GM18867 (cell line): ENCODE results near the gene ELF1.

Experiments
- ATAC-seq: cut with Tn5 transposase; IDR thresholded peaks from one replicate; pipeline ENCODE4 v1.9.1; 2021; ENCODE audit warnings: mild to moderate bottlenecking, moderate library complexity; ENCODE audit not compliant: unreplicated experiment

The ELF1 gene

DNA sequence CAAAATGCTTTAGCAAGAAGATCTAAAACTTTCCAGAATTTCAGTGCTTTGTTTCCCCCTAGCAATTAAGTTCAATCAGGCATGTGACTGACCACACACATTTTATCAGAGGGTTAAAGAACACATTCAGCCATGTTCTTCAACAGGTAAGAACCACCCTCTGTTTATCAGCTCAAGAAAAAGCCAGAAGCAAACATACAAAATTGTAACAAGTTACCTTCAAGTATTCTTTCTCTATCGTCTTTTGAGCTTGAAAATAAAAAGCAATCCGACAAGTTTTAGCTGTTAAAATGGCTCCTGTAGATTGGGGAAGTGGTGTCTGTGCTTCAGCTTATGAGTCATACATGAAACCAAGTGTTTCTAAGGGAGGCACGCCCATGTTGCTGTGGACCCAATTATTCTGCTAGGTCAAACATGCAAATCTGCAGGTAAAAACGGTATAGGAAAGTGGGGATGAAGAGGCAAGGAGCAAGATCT, at the start of gene ELF1:
TSS of gene ELF1 (minus strand) at position 306 of the 477 bp plus-strand sequence. CDS start 37,262 bp downstream, outside the sequence.
- ATAC-seq = peak; percentile 86

DNA sequence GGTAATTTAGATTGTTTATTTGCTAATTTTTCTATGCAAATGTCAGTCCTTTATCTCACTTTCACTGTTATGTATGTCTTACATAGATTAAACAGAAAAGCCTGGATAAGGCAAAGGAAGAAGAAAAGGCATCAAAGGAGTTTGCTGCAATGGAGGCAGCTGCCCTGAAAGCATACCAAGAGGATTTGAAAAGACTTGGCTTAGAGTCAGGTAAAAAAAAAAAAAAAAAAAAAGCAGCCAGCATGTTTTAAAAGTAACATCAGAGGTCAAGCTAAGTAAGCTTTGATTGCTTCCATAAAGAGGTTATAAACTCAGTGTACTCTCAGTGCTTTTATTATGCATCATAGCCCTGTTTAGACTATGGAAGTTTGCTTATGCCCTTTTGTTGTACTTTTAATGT, 46.0 kb upstream of the ELF1 start:
- no peak for ATAC-seq

DNA sequence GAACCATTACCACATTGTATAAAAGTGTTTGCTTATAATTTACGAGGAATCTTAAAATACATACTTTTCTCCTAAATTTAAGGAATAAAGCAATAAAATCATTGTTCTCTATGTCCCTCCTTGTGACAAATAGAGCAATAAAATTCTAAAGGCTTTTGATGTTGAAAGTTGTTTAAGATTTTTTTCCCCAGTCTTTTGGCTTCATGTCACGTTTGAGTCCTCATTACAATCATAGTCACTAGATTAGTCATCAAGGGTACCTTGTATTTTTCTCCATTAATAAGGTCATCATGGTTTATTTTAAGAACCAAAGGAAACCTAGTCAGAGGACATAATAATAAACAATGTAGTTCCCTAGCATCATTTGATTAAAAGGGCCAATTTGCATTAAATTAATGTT, 45.4 kb upstream of the ELF1 start:
- ATAC-seq = no peak

DNA sequence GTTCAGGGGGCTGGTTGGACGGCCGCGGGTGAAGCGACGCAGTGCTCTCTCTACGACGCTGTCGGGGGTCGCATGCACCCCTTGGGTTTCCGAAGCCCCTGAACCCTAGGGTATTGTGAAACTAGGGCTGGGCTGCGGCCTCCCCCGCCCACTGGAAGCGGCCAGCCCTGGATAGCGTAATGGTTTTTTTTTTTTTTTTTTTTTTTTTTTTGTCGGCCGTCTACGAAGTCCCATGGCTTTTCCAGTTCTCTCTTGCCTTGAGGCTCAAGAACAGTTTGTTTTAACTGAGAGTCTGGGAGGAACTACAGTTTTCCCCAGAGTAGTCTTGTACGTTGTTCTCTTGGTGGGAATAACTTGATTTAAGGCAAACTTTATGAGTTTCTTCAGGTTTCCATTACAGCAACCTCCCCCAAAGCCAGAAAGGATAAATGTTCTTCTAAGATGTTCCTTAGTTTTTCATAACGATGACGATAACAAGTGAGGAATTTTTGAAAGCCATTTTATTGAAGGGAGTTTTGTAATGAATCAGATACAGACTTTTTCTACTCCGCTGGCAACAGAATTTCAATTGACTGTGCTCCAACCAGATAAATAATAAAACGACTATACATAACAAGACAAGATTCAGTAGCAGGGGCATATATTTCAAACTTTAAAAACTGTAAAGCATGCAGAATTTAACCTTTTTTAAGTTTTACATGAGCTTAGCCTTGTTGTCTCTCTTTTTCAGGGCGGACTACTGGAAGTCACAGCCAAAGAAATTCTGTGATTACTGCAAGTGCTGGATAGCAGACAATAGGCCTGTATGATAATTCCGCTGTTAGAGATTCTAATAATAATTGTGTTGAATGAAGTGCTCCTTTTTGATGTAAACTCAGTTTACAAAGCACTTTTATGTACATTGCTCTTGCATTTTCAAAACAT, 43.1 kb upstream of the ELF1 start:
- ATAC-seq = peak; percentile 32

DNA sequence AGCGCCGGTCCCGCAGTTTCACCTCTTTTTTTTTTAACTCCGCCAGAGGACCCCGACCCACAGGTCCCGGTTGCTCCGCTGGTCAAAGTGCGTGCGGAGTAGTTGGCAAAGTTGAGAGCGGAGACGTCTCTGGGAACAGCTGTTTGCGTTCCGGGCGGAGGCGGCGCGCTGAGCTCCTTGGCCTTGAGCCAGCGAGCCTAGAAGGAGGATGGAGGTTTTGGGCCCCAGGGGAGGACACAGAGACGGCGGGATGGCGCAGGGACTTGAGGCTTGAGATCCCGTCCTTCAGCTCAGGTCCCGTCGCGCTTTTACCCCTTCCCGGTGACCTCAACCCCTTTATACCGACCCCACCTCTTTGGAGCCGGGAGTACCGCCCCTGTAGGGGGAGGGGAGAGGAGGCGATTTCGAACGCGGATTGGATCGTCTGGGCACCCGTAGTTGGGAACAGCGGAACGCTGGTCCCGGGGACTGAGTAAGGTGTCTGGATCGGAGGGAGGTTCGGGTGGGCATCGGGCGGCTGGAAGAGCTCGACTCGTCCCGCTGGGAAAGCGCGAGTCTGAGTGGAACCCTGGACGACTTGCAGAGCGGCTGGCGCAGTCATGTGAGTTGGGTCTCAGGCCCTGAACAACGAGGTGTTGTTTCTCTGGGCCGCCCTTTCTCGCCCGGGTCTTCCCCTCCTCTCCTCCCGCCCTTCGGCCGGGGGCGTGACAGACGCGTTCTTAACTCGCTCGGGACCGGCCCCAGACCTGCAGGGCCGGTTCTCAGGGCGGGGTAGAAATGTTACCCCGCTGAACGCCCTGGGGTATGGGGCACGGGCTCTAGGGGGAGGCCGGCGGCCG, 42.2 kb upstream of the ELF1 start, which contains the start of gene WBP4:
TSS of gene WBP4 (plus strand) at position 435 of the 839 bp plus-strand sequence. CDS start at position 600, 165 bp downstream.
- peak; percentile 72 for ATAC-seq

DNA sequence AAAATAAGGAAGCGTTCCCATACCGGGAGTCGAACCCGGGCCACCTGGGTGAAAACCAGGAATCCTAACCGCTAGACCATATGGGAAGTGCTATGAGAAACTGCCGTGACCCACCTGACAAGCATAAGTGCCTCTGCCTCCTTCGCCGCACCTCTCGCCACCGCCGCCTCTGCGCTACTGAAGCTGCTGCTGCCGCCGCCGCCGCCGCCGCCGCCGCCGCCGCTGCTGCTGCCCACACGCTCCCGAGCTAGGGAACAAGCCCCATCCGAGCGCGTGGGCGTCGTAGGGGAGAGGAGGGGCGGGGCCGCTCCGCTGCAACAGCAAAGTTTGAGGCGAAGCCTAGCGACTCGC, 41.6 kb upstream of the ELF1 start:
- peak; percentile 40 for ATAC-seq

DNA sequence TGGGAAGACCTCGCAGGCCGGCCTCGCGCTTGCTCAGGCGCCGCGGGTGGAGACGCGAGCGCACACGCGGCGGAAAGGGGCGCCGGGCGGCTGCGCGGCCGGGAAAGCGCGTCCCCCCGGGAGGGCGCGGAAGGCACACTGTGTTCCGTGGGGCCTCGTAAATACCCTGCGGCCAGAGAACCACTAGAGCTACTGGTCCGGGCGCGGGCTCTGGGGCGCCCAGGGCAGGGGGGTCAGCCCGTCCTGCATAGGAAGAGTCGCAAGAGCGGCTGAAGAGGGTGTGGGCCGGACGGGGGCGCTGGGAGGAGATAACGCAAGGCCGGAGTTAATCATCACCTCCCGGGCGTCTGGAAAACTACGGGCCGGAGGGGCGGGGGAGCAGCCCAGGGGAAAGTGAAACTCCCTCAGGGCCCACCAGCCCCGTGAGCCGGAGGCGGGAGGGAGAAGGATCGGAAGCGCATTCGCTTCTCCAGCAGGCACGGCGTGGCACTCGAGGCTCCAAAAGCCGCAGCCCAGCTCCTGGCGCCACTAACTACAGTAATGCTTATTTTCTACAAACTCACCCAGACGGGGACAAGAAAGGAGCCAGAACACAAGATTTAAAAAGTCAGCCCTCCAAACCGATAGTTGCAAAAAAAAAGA, 41.1 kb upstream of the ELF1 start:
- ATAC-seq = peak; percentile 45

DNA sequence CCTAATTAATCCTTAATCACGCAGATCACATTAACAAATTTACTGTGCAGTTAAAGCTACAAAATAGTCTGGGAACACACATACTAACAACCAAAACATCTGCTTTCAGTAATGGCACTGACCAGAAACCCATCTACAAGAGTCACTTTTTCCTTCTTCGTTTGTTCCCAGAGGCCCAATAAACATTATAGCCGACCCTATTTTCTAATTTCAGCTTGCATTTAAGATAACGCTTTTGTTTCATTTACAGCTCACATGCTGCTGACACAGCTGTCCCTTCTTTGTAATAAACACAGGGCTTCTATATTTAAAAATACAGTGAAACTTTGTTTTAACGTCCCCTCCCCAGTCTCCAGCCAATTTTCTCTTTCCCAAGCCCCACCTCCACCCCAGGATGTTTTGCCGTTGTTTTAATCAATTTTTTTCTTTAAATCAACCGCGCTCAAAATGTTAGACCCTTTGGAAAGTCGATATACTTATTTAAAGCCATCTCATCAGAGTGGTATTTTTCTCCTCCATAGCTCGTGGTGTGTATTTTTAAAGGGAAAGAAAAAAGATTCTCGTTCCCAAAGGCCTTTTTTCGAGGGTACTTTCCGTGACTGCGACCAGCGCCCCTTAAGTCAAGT, 40.5 kb upstream of the ELF1 start:
- ATAC-seq = no peak

DNA sequence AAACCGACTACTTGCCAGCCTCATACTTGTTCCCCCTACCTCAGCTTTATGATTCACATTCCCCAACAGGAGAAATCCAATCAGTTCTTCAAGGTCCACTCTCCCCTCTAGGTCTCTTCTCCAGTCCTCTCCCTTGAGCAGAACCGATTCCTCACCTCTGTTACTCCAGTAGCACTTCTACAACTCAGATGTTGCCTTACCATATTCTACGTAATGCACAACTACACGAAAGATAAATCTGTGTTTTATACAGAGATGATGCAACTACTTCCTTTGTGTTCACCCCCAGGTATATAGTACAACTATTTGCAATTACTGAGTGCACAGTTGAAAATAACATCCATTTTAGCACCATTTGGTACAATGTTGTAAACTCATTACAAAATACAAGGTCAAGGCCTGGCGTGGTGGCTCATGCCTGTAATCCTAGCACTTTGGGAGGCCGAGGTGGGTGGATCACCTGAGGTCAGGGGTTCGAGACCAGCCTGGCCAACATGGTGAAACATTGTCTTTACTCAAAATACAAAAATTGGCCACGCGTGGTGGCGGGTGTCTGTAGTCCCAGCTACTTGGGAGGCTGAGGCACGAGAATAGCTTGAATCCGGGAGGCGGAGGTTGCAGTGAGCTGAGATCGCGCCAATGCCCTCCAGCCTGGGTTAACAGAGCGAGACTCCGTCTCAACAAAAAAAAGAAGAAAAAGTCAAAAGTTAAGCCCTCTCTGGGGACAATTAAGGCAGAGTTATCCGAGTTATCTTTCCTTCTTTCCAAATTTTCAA, 39.4 kb upstream of the ELF1 start:
- no peak for ATAC-seq

DNA sequence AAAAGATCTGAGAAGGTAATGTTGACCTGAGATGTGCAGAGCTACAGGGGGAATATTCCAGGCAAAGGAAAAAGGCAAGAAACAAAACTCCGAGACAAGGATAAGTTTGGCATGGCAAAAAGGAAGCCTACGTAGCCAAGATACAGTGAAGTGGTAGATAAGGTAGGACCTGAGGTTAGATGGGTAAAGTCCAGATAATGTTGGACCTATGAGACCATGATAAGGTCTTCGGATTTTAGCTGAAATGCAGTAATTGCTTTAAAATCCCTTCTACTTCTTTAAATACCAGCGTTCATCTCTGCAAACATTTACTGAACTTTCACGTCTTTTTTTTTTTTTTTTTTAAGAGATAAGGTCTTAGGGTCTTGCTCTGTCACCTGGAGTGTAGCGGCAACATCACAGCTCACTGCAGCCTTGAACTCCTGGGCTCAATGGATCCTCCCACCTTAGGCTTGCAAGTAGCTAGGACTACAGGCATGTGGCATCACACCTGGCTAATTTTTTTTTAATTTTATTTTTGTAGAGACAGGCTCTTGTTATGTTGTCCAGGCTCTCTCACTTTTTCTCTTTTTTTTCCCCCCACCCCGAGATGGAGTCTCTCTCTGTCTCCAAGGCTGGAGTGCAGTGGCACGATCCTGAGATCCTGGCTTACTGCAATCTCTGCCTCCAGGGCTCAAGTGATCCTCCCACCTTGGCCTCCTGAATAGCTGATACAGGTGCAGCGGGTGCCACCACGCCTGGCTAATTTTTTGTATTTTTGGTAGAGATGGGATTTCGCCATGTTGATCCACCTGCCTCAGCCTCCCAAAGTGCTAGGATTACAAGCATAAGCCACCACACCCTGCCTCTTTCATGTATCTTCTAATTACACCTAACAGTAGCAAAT, 38.0 kb upstream of the ELF1 start:
- no peak for ATAC-seq

DNA sequence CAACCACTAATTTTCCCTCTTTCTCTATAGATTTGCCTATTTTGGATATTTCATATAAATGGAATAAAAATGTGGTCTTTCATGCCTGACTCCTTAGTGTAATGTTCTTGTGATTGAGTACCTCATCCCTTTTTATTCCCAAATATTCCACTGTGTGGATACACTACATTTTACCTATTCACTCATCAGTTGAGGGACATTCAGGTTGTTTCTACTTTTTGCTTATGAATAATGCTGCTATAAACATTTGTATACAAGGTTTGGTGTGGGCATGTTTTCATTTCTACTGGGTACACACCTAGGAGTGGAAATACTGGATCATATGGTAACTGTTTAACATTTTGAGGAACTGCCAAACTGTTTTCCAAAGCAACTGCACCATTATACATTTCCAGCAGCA, 37.1 kb upstream of the ELF1 start:
- no peak for ATAC-seq

DNA sequence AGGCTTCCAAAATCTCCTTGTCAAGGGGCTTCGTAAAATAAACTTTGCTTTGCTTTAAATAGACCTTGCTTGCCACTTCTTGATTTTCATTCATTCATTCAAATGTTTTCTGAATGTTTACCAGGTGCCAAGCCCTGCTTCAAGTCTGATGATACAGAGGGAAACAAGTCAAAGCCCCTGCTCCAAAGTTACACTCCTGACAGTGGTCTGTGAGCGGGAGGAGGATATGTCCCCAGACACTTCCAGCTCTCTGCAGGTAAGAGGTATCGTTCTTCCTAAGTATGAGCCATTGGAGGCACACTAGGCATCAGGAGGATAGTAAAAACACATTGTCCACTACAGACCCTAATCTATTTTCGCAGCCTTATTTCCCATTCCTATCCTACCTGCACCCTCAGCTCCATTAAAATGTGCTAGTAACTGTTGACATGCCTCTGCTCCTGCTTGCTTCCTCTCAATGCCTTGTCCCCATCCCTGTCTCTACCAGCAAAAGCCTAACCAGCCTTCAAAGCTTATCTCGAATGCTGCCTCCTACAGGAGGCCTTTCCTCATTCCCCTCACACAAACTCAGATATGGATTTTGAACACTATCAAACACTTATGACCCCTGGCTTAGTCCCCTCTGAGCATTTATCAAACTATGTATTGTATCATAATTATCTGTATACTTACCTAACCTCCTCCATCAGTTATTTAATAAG, 36.0 kb upstream of the ELF1 start:
- no peak for ATAC-seq

DNA sequence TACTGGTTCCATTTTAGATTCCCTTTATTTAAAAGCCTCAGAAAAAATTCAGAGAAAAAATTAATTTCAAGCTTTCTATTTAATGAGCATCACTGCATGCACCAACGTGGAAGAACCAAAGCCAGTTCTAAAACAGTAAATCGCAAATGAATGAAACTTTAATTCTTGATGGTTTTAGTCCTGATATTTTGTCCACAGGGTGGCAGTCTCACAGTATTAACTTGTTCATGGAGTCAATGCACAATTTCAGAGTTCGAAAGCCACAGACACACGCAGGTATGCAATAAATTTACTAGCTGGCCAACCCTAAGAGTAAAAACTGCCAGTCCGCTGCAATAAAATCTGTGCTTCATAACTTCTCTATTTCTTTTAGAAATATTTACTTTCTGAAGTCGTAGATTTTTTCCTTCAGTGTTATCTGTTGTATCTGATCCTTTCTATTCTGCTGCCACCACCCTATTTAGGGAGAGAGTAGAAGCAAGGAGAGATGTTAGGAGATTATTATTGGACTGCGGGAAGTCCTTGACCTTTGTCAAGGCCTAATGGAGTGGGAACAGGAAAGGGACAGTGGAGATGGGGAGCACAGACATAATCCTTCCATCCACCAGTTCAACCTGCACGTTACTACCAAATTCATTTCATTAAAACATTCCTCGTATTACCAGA, 35.2 kb upstream of the ELF1 start:
- ATAC-seq = peak; percentile 47

DNA sequence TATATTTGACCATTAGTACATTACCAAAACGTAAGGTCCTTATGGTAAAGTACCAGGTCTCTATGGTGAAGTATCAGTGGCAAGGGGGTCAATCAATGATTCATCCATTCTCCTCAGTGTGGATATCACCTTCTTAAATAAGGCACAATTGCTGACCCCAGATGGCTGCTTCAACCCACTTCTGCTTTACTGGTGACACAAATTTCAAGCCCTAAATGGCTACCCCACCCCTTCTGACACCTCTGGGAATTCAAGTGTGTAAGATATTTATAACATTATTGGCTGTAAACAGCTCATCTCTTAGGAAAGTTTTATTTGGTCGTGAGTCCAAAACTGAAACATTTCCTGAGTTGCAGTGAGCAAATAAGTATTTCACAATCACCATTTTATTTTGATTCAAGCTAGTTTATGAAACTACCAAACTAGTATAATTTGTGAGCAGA, 34.3 kb upstream of the ELF1 start:
- peak; percentile 78 for ATAC-seq

DNA sequence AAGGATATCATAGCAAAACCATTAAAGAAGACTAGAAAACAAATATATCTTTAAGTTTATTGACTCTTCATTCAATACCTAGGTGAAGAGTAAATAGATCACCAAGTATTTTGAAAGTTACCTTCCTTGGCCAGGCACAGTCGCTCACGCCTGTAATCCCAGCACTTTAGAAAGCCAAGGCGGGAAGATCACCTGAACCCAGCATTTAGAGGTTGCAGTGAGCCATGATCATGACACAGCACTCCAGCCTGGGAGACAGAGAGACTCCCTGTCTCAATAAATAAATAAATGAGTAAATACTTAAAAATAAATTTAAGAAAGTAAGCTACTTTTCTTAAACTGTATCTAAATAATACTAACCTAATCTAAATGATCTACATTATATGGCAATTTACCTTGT, 33.3 kb upstream of the ELF1 start:
- no peak for ATAC-seq

DNA sequence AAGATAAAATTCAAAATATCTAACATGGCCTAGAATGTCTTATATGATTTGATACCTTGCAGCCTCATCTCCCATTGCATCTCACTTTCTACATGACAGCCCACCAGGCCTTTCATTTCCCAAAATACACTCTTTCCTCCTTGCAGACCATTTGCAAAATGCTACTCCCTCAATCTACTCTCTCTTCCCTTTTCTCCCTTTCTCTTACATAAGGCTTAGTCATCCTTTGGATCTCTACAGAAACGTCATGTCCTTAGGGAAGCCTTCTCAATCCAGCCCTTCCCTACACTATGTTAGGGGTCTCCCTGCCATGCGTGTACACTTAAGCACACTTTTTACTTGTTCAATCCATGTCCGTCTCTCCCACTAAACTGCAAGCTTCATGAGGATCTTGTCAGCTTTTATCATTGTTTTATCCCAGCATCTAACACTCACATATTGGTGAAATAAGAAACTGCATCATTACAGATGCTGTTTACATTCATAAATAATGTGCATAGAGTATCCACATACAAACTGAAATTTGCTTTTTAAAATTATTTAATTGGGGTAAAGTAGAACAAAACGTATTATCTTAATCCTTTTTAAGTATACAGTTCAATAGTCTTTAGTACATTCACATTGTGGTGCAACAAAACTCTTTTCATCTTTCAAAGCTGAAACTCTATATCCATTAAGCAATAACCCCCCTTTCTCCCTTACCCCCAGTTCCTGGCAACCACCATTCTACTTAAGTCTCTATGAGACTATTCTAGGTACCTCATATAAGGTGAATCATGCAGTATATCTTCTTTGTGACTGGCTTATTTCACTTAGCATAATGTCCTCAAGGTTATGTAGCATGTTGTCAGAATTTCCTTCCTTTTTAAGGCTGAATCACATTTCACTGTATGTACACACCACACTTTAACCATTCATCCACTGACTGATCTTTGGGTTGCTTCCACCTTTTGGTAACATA, 30.6 kb upstream of the ELF1 start:
- ATAC-seq = no peak

DNA sequence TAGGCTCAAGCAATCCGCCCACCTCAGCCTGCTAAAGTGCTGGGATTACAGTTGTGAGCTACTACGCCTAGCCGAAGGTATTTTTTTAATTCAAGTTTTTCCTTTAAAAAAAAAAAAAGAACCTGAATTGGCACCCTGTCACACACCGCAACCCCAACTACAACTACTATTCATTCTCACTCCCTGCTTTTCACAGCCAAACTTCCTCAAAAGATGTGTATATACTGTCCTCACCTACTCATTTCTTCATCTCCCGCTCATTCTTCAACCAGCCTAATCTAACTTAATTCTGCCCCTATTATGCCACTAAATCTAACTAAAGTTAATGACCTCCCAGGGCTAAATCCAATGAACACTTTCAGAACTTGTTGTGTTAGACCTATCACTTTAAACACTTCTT, 29.5 kb upstream of the ELF1 start:
- ATAC-seq = no peak
